ENCODE results near the gene DYNC1I1. TPM values are rescaled to one million over a fixed set of nuclear protein-coding genes. Genes with fewer than 3 reads are reported as not detected.

The DYNC1I1 gene
- polyA plus RNA-seq, 1 experiment: 0.11 TPM

DNA sequence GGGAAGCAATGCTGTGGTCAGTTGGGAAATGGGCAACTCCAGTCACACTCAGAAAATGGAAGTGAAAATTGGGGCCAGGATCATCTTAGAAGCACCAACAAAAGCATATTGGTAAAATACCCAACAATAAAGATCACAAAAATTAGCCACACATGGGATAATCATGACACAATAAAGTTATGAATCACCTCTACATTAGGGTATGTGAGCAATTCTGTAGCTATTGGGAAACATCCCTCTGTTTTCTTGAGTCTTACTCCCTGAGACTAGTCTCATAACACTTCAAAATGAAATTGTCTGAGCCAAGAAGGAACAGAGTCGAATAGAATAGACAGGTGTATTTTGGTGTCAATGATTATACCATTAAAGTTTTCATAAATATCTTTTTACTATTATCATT is 178.3 kb downstream of the DYNC1I1 start:
- TF ChIP-seq, protein P1, sequence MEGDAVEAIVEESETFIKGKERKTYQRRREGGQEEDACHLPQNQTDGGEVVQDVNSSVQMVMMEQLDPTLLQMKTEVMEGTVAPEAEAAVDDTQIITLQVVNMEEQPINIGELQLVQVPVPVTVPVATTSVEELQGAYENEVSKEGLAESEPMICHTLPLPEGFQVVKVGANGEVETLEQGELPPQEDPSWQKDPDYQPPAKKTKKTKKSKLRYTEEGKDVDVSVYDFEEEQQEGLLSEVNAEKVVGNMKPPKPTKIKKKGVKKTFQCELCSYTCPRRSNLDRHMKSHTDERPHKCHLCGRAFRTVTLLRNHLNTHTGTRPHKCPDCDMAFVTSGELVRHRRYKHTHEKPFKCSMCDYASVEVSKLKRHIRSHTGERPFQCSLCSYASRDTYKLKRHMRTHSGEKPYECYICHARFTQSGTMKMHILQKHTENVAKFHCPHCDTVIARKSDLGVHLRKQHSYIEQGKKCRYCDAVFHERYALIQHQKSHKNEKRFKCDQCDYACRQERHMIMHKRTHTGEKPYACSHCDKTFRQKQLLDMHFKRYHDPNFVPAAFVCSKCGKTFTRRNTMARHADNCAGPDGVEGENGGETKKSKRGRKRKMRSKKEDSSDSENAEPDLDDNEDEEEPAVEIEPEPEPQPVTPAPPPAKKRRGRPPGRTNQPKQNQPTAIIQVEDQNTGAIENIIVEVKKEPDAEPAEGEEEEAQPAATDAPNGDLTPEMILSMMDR (IDR thresholded peaks at IDR 0.05; ENCODE audit: insufficient read depth, low read depth, low read length): no peak
- no peak for DNase-seq (ENCODE audit: low read depth)
- ChIA-PET POLR2A (no interaction called here), CTCF (no interaction called here)
- no peaks in the 10 kb centered on the region for H3K27me3 ChIP-seq (ENCODE audit: control insufficient read depth, insufficient read depth, low read length)
- H3K36me3 ChIP-seq (ENCODE audit: control insufficient read depth, insufficient read depth, low read length): no peaks in the 10 kb centered on the region
- H3K4me3 ChIP-seq (ENCODE audit: low read depth, low read length): no peak overlapping the region

DNA sequence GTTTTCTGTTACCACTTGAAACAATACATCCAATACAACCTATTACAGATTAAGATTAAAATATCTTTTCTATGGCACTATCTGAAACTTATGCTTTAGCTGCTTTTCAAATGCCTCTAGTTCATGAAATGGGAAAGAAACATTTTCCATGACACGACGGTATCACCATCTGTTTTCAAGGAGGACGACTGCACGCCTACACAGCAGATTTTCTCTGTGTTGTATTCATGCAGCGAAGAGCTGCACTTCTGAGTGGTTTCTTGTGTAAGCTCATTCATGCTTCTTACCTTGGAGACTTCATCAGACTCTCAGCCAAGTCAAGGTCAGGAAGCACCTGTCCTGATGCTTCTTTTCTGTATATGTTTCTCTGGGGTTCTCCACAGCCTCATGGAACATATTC is 179.2 kb downstream of the DYNC1I1 start:
- H3K4me3 ChIP-seq (ENCODE audit: low read depth, low read length): no peak overlapping the region
- ChIA-PET CTCF (no interaction called here), POLR2A (no interaction called here)
- no peak for DNase-seq (ENCODE audit: low read depth)
- H3K27me3 ChIP-seq (ENCODE audit: control insufficient read depth, insufficient read depth, low read length): no peaks in the 10 kb centered on the region
- TF ChIP-seq, protein P1 (IDR thresholded peaks at IDR 0.05; ENCODE audit: insufficient read depth, low read depth, low read length): no peak
- H3K36me3 ChIP-seq (ENCODE audit: control insufficient read depth, insufficient read depth, low read length): no peaks in the 10 kb centered on the region

DNA sequence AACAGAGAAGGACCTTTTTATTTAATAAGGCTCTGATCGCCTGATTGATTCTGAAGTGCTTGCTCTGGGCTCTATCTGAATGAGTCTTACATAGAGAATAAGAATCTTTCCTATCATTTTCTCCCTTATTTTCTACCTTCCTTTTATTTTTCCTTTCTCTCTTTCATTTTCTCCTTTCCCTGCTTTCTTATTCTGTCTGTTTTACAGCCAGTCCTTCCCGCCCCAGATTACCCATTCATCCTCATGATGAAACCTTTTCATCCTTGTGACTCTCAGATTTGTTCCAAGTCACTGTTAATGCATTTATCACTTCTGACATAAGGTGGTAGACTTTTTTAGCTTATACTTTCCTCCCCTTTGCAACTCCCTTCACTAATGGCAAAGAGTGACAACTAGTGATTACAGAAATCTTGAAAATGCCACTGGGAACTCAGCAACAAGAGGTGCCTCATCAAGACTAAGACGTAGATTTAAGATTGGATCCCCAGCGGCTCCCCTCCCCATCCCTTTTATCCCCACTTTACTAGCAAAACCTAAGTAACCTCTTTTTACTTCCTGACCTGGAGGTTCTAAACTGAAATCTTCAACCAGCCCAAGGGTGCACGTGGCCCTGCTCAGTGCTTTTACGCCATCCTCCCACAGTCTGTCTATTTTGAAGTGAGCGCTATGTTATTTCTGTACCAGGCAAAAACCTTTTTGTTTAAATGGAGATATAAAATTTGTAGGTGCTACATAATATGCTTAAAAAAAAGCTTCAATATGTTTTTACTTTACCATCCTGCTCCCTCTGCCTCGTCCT is 179.8 kb downstream of the DYNC1I1 start:
- ChIA-PET POLR2A (no interaction called here), CTCF (no interaction called here)
- DNase-seq (ENCODE audit: low read depth): no peak
- Histone ChIP-seq H3K4me3 (ENCODE audit: low read depth, low read length) (no peak overlapping the region), H3K36me3 (ENCODE audit: control insufficient read depth, insufficient read depth, low read length) (no peaks in the 10 kb centered on the region), H3K27me3 (ENCODE audit: control insufficient read depth, insufficient read depth, low read length) (no peaks in the 10 kb centered on the region)
- TF ChIP-seq, protein P1 (IDR thresholded peaks at IDR 0.05; ENCODE audit: insufficient read depth, low read depth, low read length): no peak

DNA sequence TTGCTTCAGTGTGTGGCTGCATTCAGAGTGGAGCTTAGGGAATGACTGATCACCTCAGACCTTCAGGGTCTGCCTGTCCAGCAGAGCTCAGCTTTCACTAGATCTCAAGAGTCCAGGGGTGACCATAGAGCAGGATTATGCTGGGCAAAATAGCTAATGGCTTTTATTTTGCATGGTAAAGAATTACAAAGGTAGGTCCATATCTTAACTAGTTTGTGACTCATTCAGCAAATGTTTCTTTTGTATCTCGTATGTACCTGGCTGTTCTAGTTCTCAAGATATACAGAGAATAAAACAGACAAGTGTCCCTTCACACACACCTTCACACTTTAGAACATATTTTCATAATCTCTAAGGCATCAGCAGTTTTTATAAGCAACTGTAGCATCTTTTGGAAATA is 180.5 kb downstream of the DYNC1I1 start:
- no peak overlapping the region for H3K4me3 ChIP-seq (ENCODE audit: low read depth, low read length)
- ChIA-PET CTCF (no interaction called here), POLR2A (no interaction called here)
- no peak for DNase-seq (ENCODE audit: low read depth)
- no peaks in the 10 kb centered on the region for H3K36me3 ChIP-seq (ENCODE audit: control insufficient read depth, insufficient read depth, low read length)
- no peaks in the 10 kb centered on the region for H3K27me3 ChIP-seq (ENCODE audit: control insufficient read depth, insufficient read depth, low read length)
- TF ChIP-seq, protein P1 (IDR thresholded peaks at IDR 0.05; ENCODE audit: insufficient read depth, low read depth, low read length): no peak

DNA sequence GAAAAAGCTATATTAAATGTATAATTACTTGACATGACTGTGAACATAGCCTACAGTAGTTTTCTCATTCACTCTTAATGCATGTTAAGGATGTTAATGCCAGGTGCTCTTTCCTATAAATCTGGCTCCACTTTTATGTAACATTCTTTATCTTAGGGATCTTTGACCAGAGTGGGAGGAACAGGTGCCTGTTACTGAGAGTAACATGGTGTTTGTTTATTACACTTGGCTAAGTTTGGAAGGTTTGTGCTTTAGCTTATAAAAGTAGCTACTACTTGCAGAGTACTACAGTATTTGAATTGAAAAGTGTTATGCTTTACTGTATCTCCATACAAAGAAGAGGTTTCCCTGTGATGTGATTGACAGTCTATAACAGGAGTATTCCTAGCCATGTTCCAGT is 183.4 kb downstream of the DYNC1I1 start:
- H3K4me3 ChIP-seq (ENCODE audit: low read depth, low read length): no peak overlapping the region
- H3K36me3 ChIP-seq (ENCODE audit: control insufficient read depth, insufficient read depth, low read length): no peaks in the 10 kb centered on the region
- ChIA-PET CTCF (no interaction called here), POLR2A (no interaction called here)
- no peak for DNase-seq (ENCODE audit: low read depth)
- TF ChIP-seq, protein P1 (IDR thresholded peaks at IDR 0.05; ENCODE audit: insufficient read depth, low read depth, low read length): no peak
- no peaks in the 10 kb centered on the region for H3K27me3 ChIP-seq (ENCODE audit: control insufficient read depth, insufficient read depth, low read length)
